SK-N-SH treated with all-trans-retinoic acid at 6 μM for 48 hours (cell line): ENCODE results near the gene DEFB115.

Source experiments
- ATAC-seq: fragments of 200-7000 bp; cut with Tn5 transposase; 3 replicates; pipeline ENCODE4 v1.9.1; 2020; ENCODE audit warnings: mild to moderate bottlenecking, moderate library complexity
- ARNTL ChIP-seq: fragments of 450-650 bp; formaldehyde crosslinking; IDR thresholded peaks from 2 replicates; pipeline ENCODE4 v1.5.0; 2020; ENCODE audit warnings: low read depth, mild to moderate bottlenecking, moderate library complexity, borderline replicate concordance
- BACH2 ChIP-seq: fragments of 250-450 bp; sonication (Bioruptor Pico); IDR thresholded peaks from 2 replicates; pipeline ENCODE4 v1.9.0; 2021; ENCODE audit warnings: mild to moderate bottlenecking, borderline replicate concordance
- CREB5 ChIP-seq: fragments of 250-450 bp; sonication (Bioruptor Pico); IDR thresholded peaks from 2 replicates; pipeline ENCODE4 v1.5.1; 2020; ENCODE audit warnings: low read depth, mild to moderate bottlenecking, moderate library complexity
- CSDC2 ChIP-seq: fragments of 250-450 bp; sonication (Bioruptor Pico); IDR thresholded peaks from 2 replicates; pipeline ENCODE4 v1.5.0; 2020; ENCODE audit warnings: mild to moderate bottlenecking, moderate library complexity
- CSRNP3 ChIP-seq: fragments of 250-450 bp; sonication (Bioruptor Pico); IDR thresholded peaks from 2 replicates; pipeline ENCODE4 v1.5.1; 2021; ENCODE audit warnings: mild to moderate bottlenecking, moderate library complexity
- ESRRG ChIP-seq: fragments of 250-450 bp; sonication (Bioruptor Pico); IDR thresholded peaks from 2 replicates; pipeline ENCODE4 v1.6.1; 2021; ENCODE audit warnings: mild to moderate bottlenecking
- GLIS3 ChIP-seq: fragments of 250-450 bp; sonication (Bioruptor Pico); IDR thresholded peaks from 2 replicates; pipeline ENCODE4 v1.5.0; 2020; ENCODE audit warnings: mild to moderate bottlenecking, moderate library complexity
- OSR1 ChIP-seq: fragments of 250-450 bp; sonication (Bioruptor Pico); IDR thresholded peaks from 2 replicates; pipeline ENCODE4 v1.8.0; 2022; ENCODE audit warnings: moderate library complexity, mild to moderate bottlenecking, inconsistent platforms
- PATZ1 ChIP-seq: fragments of 250-450 bp; sonication (Bioruptor Pico); IDR thresholded peaks from 2 replicates; pipeline ENCODE4 v1.8.0; 2020; ENCODE audit warnings: mild to moderate bottlenecking, moderate library complexity, borderline replicate concordance
- POU6F1 ChIP-seq: fragments of 250-450 bp; sonication (Bioruptor Pico); IDR thresholded peaks from 2 replicates; pipeline ENCODE4 v1.8.0; 2021; ENCODE audit warnings: low read depth, mild to moderate bottlenecking, moderate library complexity, borderline replicate concordance
- PPARA ChIP-seq: fragments of 250-450 bp; sonication (Bioruptor Pico); IDR thresholded peaks from 2 replicates; pipeline ENCODE4 v1.5.0; 2020; ENCODE audit warnings: mild to moderate bottlenecking, borderline replicate concordance
- RARB ChIP-seq: fragments of 250-450 bp; sonication (Bioruptor Pico); IDR thresholded peaks from 2 replicates; pipeline ENCODE4 v1.8.0; 2021; ENCODE audit warnings: mild to moderate bottlenecking, moderate library complexity
- TCF4 ChIP-seq: fragments of 250-450 bp; sonication (Bioruptor Pico); IDR thresholded peaks from 2 replicates; pipeline ENCODE4 v1.8.0; 2021; ENCODE audit warnings: mild to moderate bottlenecking, moderate library complexity, borderline replicate concordance
- TSHZ2 ChIP-seq: fragments of 250-450 bp; sonication (Bioruptor Pico); IDR thresholded peaks from 2 replicates; pipeline ENCODE4 v1.5.0; 2020; ENCODE audit warnings: mild to moderate bottlenecking, moderate library complexity
- ZC3H10 ChIP-seq: fragments of 250-450 bp; sonication (Bioruptor Pico); IDR thresholded peaks from 2 replicates; pipeline ENCODE4 v1.5.1; 2021; ENCODE audit warnings: mild to moderate bottlenecking, moderate library complexity
- ZFP3 ChIP-seq: fragments of 250-450 bp; sonication (Bioruptor Pico); IDR thresholded peaks from 2 replicates; pipeline ENCODE4 v1.5.0; 2020; ENCODE audit warnings: mild to moderate bottlenecking, moderate library complexity
- ZNF565 ChIP-seq: fragments of 450-650 bp; formaldehyde crosslinking; conservative IDR thresholded peaks from 2 replicates; pipeline ENCODE4 v1.5.0; 2020; ENCODE audit warnings: low read depth, mild to moderate bottlenecking, moderate library complexity
- ZNF70 ChIP-seq: fragments of 450-650 bp; formaldehyde crosslinking; IDR thresholded peaks from 2 replicates; pipeline ENCODE4 v1.5.0; 2020; ENCODE audit warnings: mild to moderate bottlenecking, moderate library complexity
- ZNF8 ChIP-seq: fragments of 450-650 bp; formaldehyde crosslinking; IDR thresholded peaks from 2 replicates; pipeline ENCODE4 v1.5.0; 2020; ENCODE audit warnings: mild to moderate bottlenecking, moderate library complexity

The DEFB115 gene

GRCh38 chr20:31257364-31257763, at the start of gene DEFB115:
Gene DEFB115 (plus strand): TSS chr20:31257664. CDS start chr20:31257664, 0 bp downstream.
- no peak for ATAC-seq

GRCh38 chr20:31236953-31237352, 20.5 kb upstream of the DEFB115 start:
- no peak for TF ChIP-seq BACH2 (CRISPR knock-in tag)
- no peak for TF ChIP-seq ZNF8 (CRISPR knock-in tag)
- TF ChIP-seq TCF4: no peak
- no peak for TF ChIP-seq ZC3H10
- TF ChIP-seq ESRRG: no peak
- no peak for TF ChIP-seq RARB (CRISPR knock-in tag)
- no peak for TF ChIP-seq CREB5 (CRISPR knock-in tag)
- TF ChIP-seq ARNTL (CRISPR knock-in tag): no peak
- TF ChIP-seq ZFP3 (CRISPR knock-in tag): no peak
- TF ChIP-seq GLIS3: no peak
- no peak for TF ChIP-seq ZNF70 (CRISPR knock-in tag)
- no peak for ATAC-seq

More at GRCh38 chr20:31257364-31257763, at the start of gene DEFB115:
- TF ChIP-seq ZNF565 (CRISPR knock-in tag): no peak
- no peak for TF ChIP-seq PATZ1 (CRISPR knock-in tag)
- no peak for TF ChIP-seq CSDC2 (CRISPR knock-in tag)
- TF ChIP-seq ARNTL (CRISPR knock-in tag): no peak
- TF ChIP-seq ZC3H10: no peak
- no peak for TF ChIP-seq ZFP3 (CRISPR knock-in tag)

- ATAC-seq: no peak
- TF ChIP-seq TSHZ2 (no peak), POU6F1 (no peak), ARNTL (CRISPR knock-in tag) (no peak), ZNF70 (CRISPR knock-in tag) (no peak), CSRNP3 (CRISPR knock-in tag) (no peak), RARB (CRISPR knock-in tag) (no peak), BACH2 (CRISPR knock-in tag) (no peak), PPARA (CRISPR knock-in tag) (no peak), GLIS3 (no peak), OSR1 (CRISPR knock-in tag) (no peak), ESRRG (no peak), PATZ1 (CRISPR knock-in tag) (no peak)
Measured at GRCh38 chr20:31237763-31238162, 19.7 kb upstream of the DEFB115 start.
